ENCODE results near the gene AXIN2.

GRCh38 chr17:65533056-65533745 is 28.2 kb downstream of the AXIN2 start:
- TF ChIP-seq CTCF (IDR thresholded peaks at IDR 0.05; ENCODE audit: borderline replicate concordance, extremely low read depth, low read length, poor library complexity, severe bottlenecking), result no peak
- no peak for TF ChIP-seq EZH2 (IDR thresholded peaks at IDR 0.05; ENCODE audit: borderline replicate concordance, low read depth, low read length, severe bottlenecking)
